Activated CD4-positive, alpha-beta T cell treated with anti-CD3 and anti-CD28 coated beads for 1 hour (primary cell): ENCODE results near the gene ACTN1.

Experiments used
- DNase-seq: peaks from one replicate; pipeline ENCODE4 v3.0.0-alpha.2; 2020

Gene ACTN1

DNA sequence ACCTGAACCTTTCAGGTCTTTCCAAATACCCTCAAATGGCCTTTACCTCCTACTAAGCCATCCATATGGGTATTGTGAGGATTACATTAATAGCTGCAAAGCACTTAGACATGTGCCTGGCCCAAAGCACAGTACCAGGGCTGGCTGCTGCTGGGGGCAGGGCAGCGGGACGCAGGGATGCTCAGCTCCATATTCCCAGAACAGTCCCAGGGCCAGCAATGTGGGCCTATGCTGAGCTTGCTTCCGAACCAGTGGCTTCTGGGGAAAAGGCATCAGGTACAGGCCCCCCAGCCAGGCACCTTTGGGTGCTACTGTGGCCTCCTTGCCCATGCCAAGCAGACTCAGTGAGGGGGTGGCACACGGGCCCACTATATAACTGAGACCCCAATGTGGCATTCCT lies 10.4 kb downstream of the ACTN1 start:
- no peak for DNase-seq

DNA sequence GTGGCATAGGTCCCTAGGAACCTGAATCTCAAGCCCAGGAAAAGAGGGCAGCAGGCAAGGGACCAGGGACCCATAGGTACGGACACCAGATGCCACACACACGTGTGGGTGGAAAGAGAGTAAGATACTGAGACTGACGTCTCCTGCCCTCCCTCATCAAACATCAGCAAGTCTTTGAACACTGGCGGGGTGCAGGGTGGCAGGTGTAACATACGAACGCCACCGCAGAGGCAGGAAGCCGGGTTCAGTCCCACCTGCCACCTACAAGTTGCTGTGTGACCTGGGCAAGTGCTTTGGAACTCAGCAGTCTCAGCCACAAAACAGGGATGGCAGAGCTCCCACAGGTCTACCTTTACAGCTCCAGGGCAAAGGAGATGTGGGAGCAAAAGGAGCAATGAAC lies 11.1 kb downstream of the ACTN1 start:
- peak; percentile 63 for DNase-seq

DNA sequence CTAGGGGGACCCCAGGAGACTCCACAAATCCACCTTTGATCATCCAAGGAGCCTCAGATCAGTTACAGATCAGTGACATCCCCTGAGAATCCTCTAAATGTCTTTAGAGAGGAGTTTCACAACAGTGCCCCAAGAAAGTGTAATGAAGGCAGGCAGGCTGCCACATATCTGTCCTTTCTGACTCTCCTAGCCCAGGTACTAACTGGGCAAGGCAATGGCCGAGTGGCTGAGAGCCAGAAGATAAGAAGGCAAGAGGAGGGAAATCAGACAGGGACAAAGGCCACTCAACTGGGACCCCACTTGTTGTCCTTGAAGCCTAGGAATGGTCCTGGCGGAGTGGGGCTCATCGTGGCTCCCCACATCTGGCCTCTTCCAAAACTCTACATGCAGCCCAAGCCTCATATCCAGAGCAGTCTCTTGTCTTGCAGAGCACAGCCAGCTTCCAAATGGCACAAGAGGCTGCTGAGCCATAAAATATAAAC lies 11.6 kb downstream of the ACTN1 start:
- DNase-seq: no peak

DNA sequence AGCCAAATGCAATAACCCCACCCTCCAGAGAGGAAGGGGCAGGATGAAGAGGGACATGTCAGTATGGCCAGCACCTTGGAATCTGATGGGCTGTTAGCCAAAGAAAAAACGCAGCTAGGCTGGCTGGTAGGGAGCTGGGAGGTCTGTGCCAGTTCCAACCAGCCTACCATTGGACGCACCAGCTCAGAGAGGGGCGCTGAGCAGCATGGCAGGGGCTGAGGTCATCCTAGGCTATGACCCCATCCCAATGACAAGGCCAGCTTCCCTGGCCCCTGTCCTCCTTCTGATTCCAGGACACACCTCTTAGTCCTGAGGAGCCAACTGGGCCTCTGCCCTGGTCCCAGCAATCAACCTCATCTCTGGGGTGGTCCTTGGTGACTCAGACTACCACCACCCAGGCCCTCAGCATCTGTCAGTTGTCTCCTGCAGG lies 12.2 kb downstream of the ACTN1 start:
- no peak for DNase-seq

DNA sequence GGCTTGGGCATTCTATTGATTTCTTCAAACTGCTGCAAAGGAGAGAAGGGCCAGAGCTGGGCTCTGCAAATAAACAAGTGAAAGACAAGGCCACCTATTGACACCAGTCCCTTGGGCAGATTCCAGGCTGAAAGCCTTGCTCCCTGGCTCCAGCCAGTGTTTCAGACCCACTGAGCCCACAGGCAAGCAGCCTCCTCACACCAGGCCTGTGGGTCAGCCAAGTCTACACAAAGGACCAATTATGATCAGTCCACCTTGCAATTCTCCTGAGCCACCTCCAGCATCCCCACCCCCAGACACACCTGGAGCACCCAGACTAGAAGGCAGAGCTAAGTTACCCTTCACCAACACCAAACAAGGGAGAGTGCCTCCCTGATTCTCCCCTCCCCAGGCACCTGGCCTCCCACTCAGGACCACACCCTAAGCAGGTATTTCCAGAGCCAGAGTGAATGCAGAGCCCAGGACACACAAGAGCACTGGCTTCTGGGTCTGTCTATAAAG lies 13.8 kb downstream of the ACTN1 start:
- DNase-seq: no peak

DNA sequence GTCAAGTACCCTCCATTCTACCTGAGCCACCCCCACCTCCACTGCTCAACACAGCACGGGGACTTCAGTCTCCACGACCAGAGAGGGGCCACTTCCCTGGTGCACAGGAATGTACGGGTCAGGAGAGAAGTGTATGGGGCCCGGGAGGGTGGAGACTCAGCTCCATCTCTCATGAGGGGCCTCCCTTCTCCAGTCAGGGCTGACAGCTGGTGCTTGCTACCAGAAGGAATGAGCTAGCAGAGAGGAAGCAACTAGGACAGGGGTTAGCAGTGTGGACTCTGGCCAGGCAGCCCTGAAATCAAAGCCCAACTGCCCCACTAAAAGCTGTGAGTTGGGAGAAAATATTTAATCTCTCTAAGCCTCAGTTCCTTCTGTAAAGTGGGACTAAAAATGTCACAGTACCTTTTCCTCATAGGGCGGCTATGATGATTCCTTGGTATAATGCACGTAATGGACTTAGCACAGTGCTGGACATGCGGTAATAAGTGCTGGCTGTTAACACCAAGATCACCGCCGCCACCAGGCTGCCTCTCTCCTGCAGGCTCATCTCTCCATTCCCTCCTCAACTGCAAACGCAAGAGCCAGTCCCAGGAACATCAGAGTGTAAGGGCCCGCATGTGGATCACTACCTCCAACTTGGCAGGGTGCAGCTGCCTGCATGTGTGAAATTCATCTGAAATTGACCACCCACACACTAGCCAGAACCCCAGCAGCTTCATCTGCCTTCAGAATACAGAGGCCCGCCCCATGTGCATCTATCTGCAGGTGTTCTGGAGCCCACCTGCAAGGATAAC lies 14.6 kb downstream of the ACTN1 start:
- no peak for DNase-seq

DNA sequence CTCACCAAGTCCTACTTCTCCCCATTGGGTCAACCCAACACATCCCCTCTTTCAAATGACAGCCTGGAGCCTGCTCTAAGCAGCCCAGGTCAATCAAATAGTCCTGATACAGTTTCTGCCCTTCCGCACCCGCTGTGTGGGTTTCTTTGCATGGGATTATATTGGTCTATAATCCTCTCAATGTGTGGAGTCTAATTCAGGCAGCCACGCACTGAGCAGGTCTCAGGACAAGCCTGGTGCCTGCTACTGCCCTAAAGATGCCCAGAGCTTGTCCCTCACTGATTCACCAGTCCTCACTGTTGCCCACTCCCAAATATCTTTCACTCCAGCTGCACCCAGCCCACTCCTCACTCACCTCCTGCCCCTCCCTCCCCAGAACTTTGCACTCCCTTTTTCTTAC lies 16.4 kb downstream of the ACTN1 start:
- no peak for DNase-seq

DNA sequence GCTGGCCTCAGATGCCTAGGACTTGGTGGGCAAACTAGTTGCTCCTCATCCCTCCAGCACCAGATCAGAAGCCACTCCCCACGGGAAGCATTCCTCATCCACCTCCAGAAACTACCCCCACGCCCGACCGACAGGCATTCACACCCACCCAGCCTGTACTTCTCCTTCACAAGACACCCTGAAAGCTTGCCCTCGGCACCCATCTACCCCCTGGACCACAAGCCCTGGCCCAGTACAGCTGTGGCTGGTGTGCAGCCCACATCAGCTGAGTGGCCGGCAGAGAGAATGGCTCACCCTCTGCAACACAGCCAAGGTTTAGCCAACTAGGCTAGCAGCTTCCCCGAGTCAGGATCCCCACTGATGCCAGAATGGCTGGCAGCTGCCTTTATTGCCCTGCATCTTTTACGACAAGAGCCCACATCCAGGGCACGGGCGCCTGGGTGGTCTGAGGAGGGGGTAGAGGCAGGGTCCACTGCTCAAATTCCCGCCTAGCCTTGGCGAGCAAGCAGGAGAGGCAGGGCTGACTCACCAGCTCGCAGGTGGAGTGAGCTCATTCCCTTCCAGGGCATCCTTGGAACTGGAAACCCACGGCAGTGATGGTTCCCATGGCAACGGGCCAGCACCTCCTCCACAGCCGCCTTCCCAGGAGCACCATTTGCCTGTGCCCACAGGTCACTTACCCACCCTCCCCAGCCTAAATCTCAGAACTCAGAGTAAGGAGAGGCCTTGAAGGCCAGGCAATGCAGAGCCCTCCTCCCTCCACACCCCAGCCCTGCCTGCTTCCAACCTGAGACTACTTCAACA lies 17.1 kb downstream of the ACTN1 start:
- DNase-seq: no peak

DNA sequence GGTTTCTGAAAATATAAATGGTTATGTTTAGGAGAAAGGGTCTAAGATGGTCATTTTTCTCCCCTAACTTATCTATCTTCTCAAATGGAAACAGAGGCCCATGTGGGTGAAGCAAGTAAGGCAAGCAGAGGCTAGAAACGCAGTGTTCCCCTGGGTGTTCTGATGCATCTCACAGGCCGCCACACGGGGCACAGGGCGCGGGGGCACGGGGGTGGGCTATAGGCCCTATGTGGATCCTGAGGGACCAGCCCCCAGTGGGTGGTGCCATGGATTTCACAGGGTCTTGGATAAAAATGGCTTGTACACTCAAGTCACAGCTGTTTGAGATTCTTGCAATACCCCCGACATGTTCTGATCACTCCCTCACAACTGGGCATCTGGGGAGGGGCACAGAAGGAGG lies 17.7 kb downstream of the ACTN1 start:
- DNase-seq: no peak

DNA sequence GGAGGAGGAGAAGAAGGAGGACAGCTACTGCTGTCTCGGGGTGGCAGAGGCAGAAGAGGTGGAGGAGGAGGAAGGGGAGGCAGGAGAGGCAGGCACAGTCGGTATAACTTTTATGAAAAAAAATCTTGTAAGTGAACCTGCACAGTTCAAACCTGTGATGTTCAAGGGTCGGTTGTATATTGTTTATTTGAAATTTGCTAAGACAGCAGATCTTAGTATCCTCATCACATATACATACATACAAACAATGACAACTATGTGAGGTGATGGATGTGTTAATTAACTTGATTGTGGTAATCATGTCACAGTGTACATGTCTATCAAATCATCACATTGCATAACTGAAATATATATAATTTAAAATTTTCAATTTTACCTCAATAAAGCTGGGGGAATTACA lies 19.0 kb downstream of the ACTN1 start:
- no peak for DNase-seq

DNA sequence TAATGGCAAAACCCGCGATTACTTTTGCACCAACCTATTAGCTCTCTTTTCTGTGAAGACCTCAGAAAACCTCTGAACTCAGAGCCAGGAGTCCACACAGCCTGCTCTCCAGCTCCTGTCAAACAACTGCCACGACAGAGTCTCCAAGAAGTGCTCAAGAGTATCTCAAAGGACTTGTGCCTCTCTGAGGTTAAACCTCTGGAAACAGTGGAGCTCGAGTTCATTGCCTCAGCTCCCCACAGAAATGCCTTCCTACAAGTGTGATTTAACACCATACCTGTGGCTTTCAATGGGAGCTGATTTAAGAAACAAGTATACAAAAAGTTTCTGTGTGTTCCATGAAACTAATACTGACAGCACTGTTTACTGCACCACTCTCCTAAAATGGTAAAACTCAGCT lies 20.1 kb downstream of the ACTN1 start:
- no peak for DNase-seq

DNA sequence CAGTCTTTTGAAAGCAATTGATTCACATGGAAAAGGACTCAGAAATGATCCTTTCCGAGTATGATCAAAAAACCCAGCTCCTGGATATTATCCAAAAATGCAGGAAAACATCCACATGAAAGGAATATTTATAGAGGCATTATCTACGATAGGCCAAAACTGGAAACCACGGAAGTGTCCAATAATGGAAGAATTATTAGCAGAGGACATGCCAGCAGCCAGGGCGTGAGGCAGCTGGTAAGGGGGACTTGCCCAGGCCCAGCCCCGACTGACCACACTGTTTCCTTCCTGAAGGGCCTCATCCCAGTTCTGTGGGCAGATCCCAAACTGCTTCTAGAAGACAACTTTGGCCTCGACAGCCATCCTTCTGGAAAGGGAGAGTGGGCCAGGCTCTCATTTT lies 20.5 kb downstream of the ACTN1 start:
- DNase-seq: no peak

DNA sequence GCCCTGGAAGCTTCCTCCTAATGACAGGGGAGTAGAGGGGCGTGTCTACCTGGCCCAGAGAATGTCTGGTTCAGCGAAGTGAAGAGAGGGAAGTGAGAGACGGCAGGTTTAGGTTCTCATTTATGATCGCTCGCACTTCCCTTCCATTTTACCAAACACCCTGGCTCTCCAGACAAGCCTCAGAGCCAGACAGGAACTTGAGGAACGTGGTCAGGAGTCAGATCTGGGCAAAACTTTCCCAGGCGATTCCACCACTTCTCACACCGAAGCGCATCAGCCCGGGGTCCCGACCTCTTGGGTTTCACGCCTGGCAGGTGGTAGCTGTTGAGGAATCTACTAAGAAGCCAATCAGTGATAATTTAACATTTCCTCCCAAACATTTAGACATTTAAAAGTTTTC lies 21.3 kb downstream of the ACTN1 start:
- no peak for DNase-seq

DNA sequence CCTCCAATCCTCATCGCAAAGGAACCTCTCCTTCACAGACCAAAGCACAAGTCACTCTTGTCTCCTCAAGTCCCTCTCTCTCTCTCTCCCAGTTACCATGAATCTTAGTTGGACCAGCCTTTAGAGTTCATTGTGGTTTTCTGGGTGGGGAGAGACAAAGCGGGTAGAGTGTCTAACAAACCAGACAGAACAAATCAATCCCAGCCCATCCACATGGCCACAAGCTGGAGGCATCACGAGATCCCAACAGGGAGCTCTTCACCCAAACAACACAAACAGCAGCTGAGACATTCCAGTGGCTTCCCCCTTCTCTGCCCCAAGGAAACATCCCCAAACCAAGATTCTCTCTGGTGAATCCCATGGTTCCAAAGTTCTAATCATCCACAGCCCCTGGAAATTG lies 22.4 kb downstream of the ACTN1 start:
- no peak for DNase-seq

DNA sequence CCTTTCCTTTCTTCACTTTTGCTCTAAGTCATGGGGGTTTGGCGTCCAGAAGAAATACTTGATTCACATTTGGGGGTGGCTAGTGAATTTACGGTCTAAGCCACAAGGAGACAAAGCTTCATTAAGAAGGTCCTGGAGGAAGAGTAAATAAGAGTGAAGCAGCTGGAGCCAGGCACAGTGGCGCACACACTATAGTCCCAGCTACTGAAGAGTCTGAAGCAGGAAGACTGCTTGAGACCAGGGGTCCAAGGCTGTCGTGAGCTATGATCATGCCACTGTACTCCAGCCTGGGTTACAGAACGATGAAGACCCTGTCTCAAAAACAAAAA lies 23.3 kb downstream of the ACTN1 start:
- no peak for DNase-seq

DNA sequence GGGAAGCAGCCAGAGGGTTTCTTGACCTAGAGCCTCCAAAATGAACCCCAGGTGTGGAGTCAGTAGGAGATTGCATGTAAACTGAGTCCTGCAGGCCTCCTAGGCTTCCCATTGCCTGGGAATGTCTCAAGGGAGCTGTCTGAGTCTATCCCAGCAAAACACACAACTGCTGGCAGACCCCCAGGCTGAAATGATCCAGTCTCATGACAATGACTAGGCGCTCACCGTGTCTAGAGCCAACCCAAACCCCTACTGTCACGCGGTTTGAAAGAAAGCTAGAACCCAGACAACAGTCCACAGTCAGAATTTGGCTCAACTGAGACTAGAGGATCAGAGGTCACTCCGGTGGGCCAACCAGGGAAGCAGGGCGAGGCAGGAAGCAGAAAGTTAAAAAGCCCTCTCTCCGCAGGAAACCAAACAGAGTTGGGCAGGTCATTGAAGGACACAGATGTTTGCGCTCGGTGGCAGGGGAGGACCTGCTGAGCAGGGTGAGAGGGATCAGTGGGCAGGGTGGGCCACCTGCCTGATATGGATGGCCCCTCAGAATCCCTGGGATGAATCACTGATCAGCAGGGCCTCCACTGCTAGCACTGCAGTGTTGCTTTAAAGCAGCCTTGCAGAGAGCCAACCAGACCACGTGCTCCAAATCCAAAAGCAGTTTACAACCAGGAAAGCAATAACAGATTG lies 23.8 kb downstream of the ACTN1 start:
- DNase-seq: no peak

DNA sequence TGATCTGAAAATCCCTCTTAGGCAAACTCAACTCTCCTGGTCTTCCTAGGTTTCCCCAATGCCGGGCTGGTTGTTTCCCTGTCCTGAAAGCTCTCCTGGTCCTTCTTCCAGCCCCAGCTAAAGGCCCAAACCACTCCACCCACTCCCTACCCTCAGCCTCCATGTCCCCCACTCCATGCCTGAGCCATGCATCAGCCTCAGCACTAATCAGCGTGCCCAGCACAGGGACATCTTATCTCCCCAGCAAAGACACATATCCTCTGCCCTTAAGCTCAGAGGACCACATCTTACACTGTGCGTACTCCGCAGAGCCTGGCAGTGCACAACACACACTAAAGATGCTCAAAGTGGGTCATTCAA lies 25.9 kb downstream of the ACTN1 start:
- DNase-seq: no peak

DNA sequence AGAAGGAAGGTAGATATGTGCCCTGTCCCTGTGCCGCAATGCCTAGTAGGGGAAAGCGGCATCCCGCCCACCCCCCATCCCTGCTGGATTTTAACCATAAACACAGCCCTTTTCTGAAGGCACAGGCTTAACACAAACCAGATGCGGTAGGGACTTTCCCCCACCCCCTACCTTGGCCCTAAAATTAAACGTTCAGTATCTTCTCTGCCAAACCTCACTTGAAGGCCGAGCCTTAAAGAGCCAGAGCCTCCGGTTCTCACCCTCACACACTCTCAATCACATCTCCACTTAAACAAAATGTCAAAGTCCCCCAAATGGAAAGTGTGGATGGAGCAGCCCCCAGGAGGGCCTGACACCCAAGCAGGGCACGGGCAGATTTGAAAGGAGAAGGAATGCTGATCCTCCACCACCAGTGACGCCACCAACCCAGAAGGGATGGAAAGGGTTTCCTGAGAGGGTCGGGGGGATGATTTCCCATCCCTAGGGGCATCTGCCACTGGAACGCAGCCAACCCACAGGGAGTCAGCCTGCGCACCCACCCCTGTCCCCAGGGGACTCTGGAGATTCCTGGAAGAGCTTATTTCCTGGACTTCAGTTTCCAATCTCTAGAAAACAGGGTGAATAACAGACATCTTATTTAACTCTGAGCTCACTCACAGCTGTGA lies 26.4 kb downstream of the ACTN1 start:
- DNase-seq: no peak

DNA sequence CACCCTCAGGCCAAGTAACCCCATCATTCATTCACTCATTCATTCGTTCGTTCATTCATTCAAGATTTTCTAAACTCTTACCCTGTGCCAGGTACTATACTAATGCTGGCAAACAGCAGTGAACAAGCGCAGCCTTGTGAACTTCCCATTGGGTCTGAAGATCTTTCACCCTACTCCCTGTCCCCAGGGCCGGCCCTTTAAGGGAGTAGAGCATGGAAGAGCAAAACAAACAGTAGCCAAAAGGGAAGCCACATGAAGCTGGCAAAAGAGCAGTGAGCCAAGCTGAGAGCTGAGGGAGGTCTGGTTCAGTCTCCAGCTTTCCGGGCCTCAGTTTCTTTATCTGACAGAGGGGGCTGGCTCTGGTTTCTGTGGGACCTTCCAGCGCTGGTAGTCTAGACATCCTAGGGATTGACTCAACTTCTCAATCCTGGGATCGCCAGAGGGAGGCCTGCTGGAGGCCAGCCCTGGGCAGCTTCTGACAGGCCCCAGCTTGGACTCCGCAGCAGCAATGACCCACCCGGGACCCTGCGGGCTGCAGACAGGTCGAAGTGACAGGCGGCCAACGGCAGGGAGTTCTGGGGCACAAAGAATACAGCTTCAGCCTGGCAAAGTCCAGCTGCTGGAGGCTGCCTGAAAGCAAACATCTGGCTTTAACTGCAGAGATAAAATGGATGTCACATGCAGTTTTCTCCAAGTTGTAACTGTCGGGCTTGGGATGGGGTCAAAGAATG lies 27.1 kb downstream of the ACTN1 start:
- no peak for DNase-seq

DNA sequence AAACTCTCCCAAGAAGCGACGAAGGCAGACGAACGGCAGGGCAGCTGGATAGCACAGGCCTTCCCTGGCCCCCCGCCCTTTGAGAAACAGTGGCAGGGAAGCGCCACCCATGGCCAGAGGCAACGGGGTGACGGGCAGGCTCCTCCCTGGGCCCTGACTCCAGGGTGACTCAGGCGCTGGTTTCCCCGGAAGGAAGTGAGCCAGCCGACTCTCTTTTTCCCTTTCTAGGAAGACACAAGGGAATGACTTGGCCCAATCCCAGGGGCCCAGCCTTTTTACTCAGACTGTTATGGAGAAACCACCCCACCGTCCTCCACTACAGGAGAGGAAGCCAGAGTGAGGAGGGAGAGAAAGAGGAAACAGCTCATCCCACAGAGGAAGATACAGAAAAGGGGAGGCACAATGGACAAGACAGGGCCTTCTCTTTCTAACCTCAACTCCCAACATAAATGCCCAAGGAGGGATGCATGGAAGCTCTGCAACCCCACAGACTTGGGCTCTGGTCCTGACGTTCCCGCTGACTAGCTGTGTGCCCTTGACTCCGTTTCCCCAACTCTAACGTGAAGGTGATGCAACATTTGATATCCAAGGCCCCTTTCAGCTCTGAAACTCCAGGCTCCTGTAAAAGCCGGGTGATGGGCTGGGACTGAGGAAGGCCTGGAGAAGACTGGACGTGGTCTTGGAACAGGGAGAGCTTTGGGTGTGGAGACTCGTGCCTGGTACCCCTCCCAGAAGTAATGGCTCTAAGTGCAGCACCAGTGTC lies 27.9 kb downstream of the ACTN1 start:
- no peak for DNase-seq

DNA sequence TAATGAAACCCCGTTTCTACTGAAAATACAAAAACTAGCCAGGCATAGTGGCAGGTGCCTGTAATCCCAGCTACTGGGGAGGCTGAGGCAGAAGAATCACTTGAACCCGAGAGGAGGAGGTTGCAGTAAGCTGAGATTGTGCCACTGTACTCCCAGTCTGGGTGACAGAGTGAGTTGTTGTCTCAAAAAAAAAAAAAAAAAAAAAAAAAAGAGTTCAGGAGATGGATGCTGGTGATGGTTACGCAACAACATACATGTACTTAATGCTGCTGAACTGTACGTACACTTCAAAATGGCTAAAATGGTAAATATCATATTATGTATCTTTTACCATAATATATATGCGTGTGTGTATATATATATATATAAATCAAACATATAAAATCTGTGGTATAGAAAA lies 29.0 kb downstream of the ACTN1 start:
- no peak for DNase-seq

DNA sequence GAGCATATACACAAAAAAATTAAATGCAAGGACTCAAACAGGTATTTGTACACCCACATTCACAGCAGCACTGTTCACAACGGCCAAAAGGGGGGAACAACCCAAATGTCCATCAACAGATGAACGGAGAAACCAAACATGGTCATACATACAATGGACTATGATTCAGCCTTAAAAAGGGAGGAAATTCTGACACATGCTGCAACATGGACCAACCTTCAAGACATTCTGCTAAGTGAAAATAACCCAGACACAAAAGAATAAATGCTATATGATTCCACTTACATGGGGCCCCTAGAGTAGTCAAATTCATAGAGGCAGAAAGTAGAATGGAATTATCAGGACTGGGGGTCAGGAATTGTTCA lies 29.5 kb downstream of the ACTN1 start:
- DNase-seq: no peak
